Measurements from ENCODE around the gene SGSH. TPM values are rescaled to one million over a fixed set of nuclear protein-coding genes. Genes with fewer than 3 reads are reported as not detected.
"Not testable (repeated sequence)": the region's sequence is repeated elsewhere in the genome, so short reads cannot be mapped to it uniquely, and the experiment has no call there.

SGSH gene
- polyA plus RNA-seq, 1 experiment, result 44.4 TPM

DNA sequence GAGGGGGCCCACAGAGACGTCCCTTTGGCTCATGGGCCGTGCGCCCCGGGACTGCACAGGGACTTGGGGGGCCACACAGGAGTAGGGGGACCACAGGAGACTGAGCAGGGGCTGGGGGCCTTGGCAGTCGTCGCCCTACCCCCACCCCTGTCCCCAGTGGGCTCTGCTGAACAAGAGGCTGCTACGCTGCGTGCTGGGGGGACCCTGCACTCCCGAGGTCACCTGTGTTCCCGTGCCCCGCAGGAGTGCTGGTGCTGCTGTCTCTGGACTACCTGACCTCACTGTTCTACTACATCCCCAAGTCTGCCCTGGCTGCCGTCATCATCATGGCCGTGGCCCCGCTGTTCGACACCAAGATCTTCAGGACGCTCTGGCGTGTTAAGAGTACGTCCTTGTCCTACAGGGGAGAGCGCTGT is 26.1 kb upstream of the SGSH start:
- TF ChIP-seq CTCF (IDR thresholded peaks at IDR 0.05; ENCODE audit: insufficient read depth, low read depth, low read length), result no peak

DNA sequence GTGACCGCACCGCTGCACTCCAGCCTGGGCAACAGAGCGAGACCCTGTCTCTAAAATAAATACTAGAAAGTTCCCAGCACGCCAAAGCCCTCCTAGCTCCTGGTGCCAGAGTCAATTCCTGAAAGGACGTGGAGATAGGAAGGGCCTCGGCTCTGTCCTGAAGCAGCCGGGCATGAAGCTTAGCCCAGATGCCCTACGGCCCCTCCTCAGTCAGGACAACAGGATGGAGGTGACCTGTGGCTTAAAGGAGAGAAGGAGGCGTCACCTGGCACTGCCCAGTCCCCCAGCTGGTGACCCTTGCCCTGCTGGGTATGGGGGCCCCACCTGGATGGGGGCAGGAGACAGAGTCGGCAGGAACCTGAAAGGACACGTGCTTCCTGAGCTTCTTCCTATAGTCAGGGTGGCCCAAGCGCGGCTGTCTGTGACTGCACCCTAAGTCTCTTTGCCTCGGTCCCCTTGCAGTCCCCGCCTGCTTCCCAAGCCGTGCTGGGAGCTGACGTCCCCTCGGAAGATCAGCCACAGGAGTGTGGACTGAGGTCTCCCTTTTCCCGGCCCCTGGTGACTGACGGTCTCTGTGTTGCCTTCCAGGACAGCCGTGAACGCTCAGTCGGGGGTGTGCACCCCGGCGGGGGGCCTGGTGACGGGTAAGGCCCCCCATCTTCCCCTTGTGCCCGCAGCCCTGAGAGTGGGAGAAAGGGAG is 25.6 kb upstream of the SGSH start:
- CTCF ChIA-PET, result interaction anchor here (0.9 to 1.2 kb wide), 2 partner anchors 13 to 18 kb away, joined by 3 read pairs; no protein-coding TSS in a partner anchor
- POLR2A ChIA-PET, result no interaction called here
- DNase-seq (ENCODE audit: low read depth), result no peak
- Histone ChIP-seq H3K27me3 (ENCODE audit: control insufficient read depth, insufficient read depth, low read length) (no peaks in the 10 kb centered on the region), H3K36me3 (ENCODE audit: control insufficient read depth, insufficient read depth, low read length) (peaks cover 13% of the 10 kb centered on the region), H3K4me3 (ENCODE audit: low read depth, low read length) (no peak overlapping the region)
- TF ChIP-seq CTCF (IDR thresholded peaks at IDR 0.05; ENCODE audit: insufficient read depth, low read depth, low read length), result no peak

More for the DNA sequence above, 26.1 kb upstream of the SGSH start:
- Histone ChIP-seq H3K36me3 (ENCODE audit: control insufficient read depth, insufficient read depth, low read length) (peaks cover 13% of the 10 kb centered on the region), H3K27me3 (ENCODE audit: control insufficient read depth, insufficient read depth, low read length) (no peaks in the 10 kb centered on the region), H3K4me3 (ENCODE audit: low read depth, low read length) (no peak overlapping the region)
- DNase-seq (ENCODE audit: low read depth), result no peak
- CTCF ChIA-PET, result interaction anchor here (1.2 kb wide), 1 partner anchor 14 kb away, joined by 3 read pairs; no protein-coding TSS in a partner anchor
- POLR2A ChIA-PET, result no interaction called here

DNA sequence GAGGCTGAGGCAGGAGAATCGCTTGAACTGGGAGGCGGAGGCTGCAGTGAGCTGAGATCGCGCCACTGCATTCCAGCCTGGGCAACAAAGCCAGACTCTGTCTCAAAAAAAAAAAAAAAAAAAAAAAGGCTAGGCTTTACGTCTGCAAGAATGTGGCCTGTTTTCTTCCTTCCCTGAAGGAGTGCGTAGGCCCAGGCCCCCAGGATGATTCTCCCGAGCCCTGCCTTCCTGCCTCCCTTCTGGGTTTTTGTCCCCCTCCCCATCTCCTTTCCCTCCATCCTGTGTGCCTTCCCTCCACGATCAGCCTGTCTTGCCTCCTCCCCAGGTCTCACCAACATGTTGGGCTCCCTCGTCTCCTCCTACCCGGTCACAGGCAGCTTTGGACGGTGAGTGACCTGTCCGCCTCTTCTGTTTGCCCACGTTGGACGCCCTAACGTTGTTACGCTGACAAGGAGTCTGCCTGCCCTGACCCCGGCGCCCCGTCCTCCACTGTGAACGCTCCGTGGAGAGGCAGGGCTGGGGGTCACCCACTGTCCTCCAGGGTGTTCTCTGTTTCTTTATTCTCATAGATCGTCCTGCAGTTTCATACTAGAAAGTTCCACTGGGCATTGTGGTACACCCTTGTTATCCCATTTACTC is 24.9 kb upstream of the SGSH start:
- ChIA-PET CTCF (interaction anchor here (0.9 to 1.2 kb wide), 2 partner anchors 13 to 17 kb away, joined by 3 read pairs; no protein-coding TSS in a partner anchor), POLR2A (no interaction called here)
- H3K27me3 ChIP-seq (ENCODE audit: control insufficient read depth, insufficient read depth, low read length), result no peaks in the 10 kb centered on the region
- no peak overlapping the region for H3K4me3 ChIP-seq (ENCODE audit: low read depth, low read length)
- TF ChIP-seq CTCF (IDR thresholded peaks at IDR 0.05; ENCODE audit: insufficient read depth, low read depth, low read length), result no peak
- no peak for DNase-seq (ENCODE audit: low read depth)
- H3K36me3 ChIP-seq (ENCODE audit: control insufficient read depth, insufficient read depth, low read length), result peaks cover 12% of the 10 kb centered on the region

- CTCF ChIA-PET; H3K27me3 ChIP-seq (ENCODE audit: control insufficient read depth, insufficient read depth, low read length); H3K36me3 ChIP-seq (ENCODE audit: control insufficient read depth, insufficient read depth, low read length); H3K4me3 ChIP-seq (ENCODE audit: low read depth, low read length); DNase-seq (ENCODE audit: low read depth); POLR2A ChIA-PET: not testable (repeated sequence)
These were observed 24.3 kb upstream of the SGSH start for GRCh38 chr17:80244448-80244847.

GRCh38 chr17:80243526-80244433 is 23.6 kb upstream of the SGSH start:
- no peak for TF ChIP-seq CTCF (IDR thresholded peaks at IDR 0.05; ENCODE audit: insufficient read depth, low read depth, low read length)
- CTCF ChIA-PET, result no interaction called here
- POLR2A ChIA-PET, result no interaction called here
- no peak for DNase-seq (ENCODE audit: low read depth)
- Histone ChIP-seq H3K27me3 (ENCODE audit: control insufficient read depth, insufficient read depth, low read length) (no peaks in the 10 kb centered on the region), H3K4me3 (ENCODE audit: low read depth, low read length) (no peak overlapping the region), H3K36me3 (ENCODE audit: control insufficient read depth, insufficient read depth, low read length) (peaks cover 8% of the 10 kb centered on the region)

Measured in BJ (cell line).